ENCODE data around the gene RALGAPB. TPM values are rescaled to one million over a fixed set of nuclear protein-coding genes. Genes with fewer than 3 reads are reported as not detected.

RALGAPB gene
- total and polyA plus RNA-seq, 2 of the 13 experiments (the other 11 are each of a cell fraction or from before 2014, with no cell fraction given) = 17.6 to 30.6 TPM

DNA sequence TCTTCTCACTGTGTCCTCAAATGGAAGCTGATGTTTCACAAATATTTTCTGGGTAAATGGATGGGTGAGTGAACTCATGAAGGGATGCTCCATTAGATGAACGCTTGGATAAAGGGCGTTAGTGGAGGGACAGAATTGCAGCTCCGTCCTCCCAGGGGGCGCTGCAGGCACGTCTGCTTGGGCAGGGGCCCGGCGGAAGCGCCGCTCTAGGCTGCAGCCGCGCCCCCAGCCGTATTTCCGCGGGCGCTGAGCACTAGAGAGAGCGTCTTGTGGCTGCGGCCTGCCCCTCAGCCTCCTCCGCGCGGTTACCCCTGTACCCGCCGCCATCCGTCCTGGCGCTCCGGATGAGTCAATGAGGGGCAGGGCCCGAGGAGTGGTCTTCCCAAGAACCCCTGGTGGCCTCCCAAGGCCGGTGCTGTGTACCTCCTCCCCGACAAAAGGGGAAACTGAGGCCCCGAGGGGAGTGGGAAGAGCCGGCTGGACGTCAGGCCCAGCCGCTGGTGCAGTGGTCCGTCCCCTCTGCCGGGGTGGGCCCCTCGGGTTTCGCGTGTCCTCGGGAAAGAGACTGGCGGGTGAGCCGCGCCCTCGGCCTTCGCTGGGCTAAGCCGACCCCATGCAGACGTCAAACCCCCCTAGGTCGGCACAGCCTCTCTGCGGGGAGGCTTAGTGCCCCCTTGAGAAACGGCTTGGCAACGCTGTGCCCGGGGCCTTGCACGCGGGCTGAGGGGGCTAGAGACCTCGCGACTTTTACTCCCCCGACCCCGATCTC lies 26.0 kb upstream of the RALGAPB start (continued):
- TF ChIP-seq, protein P1, sequence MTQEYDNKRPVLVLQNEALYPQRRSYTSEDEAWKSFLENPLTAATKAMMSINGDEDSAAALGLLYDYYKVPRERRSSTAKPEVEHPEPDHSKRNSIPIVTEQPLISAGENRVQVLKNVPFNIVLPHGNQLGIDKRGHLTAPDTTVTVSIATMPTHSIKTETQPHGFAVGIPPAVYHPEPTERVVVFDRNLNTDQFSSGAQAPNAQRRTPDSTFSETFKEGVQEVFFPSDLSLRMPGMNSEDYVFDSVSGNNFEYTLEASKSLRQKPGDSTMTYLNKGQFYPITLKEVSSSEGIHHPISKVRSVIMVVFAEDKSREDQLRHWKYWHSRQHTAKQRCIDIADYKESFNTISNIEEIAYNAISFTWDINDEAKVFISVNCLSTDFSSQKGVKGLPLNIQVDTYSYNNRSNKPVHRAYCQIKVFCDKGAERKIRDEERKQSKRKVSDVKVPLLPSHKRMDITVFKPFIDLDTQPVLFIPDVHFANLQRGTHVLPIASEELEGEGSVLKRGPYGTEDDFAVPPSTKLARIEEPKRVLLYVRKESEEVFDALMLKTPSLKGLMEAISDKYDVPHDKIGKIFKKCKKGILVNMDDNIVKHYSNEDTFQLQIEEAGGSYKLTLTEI (CRISPR knock-in tag; conservative IDR thresholded peaks at IDR 0.05) = no peak
- peak; percentile 77 for TF ChIP-seq ZNF143 (CRISPR knock-in tag; IDR thresholded peaks at IDR 0.05)
- TF ChIP-seq, protein P2, sequence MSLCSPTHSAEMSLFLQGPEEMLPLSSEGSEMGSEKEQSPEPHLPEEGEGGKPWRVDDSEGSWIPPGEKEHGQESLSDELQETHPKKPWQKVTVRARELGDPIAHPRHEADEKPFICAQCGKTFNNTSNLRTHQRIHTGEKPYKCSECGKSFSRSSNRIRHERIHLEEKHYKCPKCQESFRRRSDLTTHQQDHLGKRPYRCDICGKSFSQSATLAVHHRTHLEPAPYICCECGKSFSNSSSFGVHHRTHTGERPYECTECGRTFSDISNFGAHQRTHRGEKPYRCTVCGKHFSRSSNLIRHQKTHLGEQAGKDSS (CRISPR knock-in tag; IDR thresholded peaks at IDR 0.05; ENCODE audit: borderline replicate concordance, low read depth) = peak; percentile 99
- peak; percentile 82; the same call in 1 of the 2 replicates for TF ChIP-seq RNF2 (conservative IDR thresholded peaks at IDR 0.05; ENCODE audit: low read depth)
- TF ChIP-seq, protein P3, sequence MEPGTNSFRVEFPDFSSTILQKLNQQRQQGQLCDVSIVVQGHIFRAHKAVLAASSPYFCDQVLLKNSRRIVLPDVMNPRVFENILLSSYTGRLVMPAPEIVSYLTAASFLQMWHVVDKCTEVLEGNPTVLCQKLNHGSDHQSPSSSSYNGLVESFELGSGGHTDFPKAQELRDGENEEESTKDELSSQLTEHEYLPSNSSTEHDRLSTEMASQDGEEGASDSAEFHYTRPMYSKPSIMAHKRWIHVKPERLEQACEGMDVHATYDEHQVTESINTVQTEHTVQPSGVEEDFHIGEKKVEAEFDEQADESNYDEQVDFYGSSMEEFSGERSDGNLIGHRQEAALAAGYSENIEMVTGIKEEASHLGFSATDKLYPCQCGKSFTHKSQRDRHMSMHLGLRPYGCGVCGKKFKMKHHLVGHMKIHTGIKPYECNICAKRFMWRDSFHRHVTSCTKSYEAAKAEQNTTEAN (CRISPR knock-in tag; conservative IDR thresholded peaks at IDR 0.05) = peak; percentile 76; the same call in 1 of the 2 replicates
- TF ChIP-seq TMF1 (CRISPR knock-in tag; IDR thresholded peaks at IDR 0.05; ENCODE audit: low read depth) = peak; percentile 83; the same call in 1 of the 2 replicates
- peak; percentile 62; the same call in 1 of the 2 replicates for TF ChIP-seq CREM (IDR thresholded peaks at IDR 0.05)
- no peak for TF ChIP-seq CREM (CRISPR knock-in tag; IDR thresholded peaks at IDR 0.05)
- TF ChIP-seq, protein P4, sequence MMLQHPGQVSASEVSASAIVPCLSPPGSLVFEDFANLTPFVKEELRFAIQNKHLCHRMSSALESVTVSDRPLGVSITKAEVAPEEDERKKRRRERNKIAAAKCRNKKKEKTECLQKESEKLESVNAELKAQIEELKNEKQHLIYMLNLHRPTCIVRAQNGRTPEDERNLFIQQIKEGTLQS (CRISPR knock-in tag; IDR thresholded peaks at IDR 0.05) = peak; percentile 81; the same call in 1 of the 2 replicates
- TF ChIP-seq, protein P5, sequence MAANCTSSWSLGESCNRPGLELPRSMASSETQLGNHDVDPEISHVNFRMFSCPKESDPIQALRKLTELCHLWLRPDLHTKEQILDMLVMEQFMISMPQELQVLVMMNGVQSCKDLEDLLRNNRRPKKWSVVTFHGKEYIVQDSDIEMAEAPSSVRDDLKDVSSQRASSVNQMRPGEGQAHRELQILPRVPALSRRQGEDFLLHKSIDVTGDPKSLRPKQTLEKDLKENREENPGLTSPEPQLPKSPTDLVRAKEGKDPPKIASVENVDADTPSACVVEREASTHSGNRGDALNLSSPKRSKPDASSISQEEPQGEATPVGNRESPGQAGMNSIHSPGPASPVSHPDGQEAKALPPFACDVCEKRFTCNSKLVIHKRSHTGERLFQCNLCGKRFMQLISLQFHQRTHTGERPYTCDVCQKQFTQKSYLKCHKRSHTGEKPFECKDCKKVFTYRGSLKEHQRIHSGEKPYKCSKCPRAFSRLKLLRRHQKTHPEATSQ (CRISPR knock-in tag; IDR thresholded peaks at IDR 0.05; ENCODE audit: borderline replicate concordance) = peak; percentile 87; the same call in 1 of the 2 replicates
- TF ChIP-seq THAP11 (CRISPR knock-in tag; IDR thresholded peaks at IDR 0.05) = peak; percentile 96
- TF ChIP-seq, protein P6, sequence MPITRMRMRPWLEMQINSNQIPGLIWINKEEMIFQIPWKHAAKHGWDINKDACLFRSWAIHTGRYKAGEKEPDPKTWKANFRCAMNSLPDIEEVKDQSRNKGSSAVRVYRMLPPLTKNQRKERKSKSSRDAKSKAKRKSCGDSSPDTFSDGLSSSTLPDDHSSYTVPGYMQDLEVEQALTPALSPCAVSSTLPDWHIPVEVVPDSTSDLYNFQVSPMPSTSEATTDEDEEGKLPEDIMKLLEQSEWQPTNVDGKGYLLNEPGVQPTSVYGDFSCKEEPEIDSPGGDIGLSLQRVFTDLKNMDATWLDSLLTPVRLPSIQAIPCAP (CRISPR knock-in tag; IDR thresholded peaks at IDR 0.05; ENCODE audit: low read depth) = peak; percentile 71; the same call in 1 of the 2 replicates
- peak; percentile 98 for TF ChIP-seq ZNF331 (CRISPR knock-in tag; IDR thresholded peaks at IDR 0.05)
- peak; percentile 99 for TF ChIP-seq MXI1 (IDR thresholded peaks at IDR 0.05; ENCODE audit: borderline replicate concordance, low read depth, low read length)
- TF ChIP-seq NFYB (CRISPR knock-in tag; IDR thresholded peaks at IDR 0.05) = peak; percentile 39; the same call in 1 of the 2 replicates
- peak; percentile 100 for TF ChIP-seq MIER3 (CRISPR knock-in tag; IDR thresholded peaks at IDR 0.05; ENCODE audit: borderline replicate concordance)
- no peak for TF ChIP-seq ZNF432 (CRISPR knock-in tag; IDR thresholded peaks at IDR 0.05; ENCODE audit: borderline replicate concordance)
- peak; percentile 100 for TF ChIP-seq CBX5 (CRISPR knock-in tag; IDR thresholded peaks at IDR 0.05; ENCODE audit: borderline replicate concordance)
- TF ChIP-seq FOXP1 (IDR thresholded peaks at IDR 0.05) = no peak
- peak; percentile 45; the same call in 1 of the 2 replicates for TF ChIP-seq FOXP1 (CRISPR knock-in tag; IDR thresholded peaks at IDR 0.05)
- no peak for TF ChIP-seq NCOA5 (CRISPR knock-in tag; IDR thresholded peaks at IDR 0.05)
- no peak; the same call in 1 of the 2 replicates for TF ChIP-seq GPN1 (CRISPR knock-in tag; IDR thresholded peaks at IDR 0.05; ENCODE audit: borderline replicate concordance)
